ENCODE data around the gene ZNF827.

ZNF827 gene

GRCh38 chr4:145937971-145938611 lies 532 bp downstream of the ZNF827 start:
- no peak for DNase-seq (ENCODE audit: extremely low read depth, low read depth)
- TF ChIP-seq CTCF (IDR thresholded peaks at IDR 0.05; ENCODE audit: low read depth, low read length) = no peak

- DNase-seq (ENCODE audit: extremely low read depth, low read depth) = no peak
- no peak for TF ChIP-seq CTCF (IDR thresholded peaks at IDR 0.05; ENCODE audit: low read depth, low read length)
Observed at GRCh38 chr4:145936997-145937901, 1.4 kb downstream of the ZNF827 start.

GRCh38 chr4:145936142-145936996 lies 2.3 kb downstream of the ZNF827 start:
- peak; percentile 9 for TF ChIP-seq CTCF (IDR thresholded peaks at IDR 0.05; ENCODE audit: low read depth, low read length)
- DNase-seq (ENCODE audit: extremely low read depth, low read depth) = no peak

- no peak for DNase-seq (ENCODE audit: extremely low read depth, low read depth)
Observed at GRCh38 chr4:145935253-145936141, 3.1 kb downstream of the ZNF827 start.

GRCh38 chr4:145934434-145935047 lies 4.1 kb downstream of the ZNF827 start:
- no peak for DNase-seq (ENCODE audit: extremely low read depth, low read depth)

More at GRCh38 chr4:145935253-145936141, 3.1 kb downstream of the ZNF827 start:
- no peak for TF ChIP-seq CTCF (IDR thresholded peaks at IDR 0.05; ENCODE audit: low read depth, low read length)

More at GRCh38 chr4:145934434-145935047, 4.1 kb downstream of the ZNF827 start:
- no peak for TF ChIP-seq CTCF (IDR thresholded peaks at IDR 0.05; ENCODE audit: low read depth, low read length)
